HepG2 (cell line): Measurements from ENCODE around the gene METTL14. TPM values are rescaled to one million over a fixed set of nuclear protein-coding genes. Genes with fewer than 3 reads are reported as not detected.

Experiments
- ATAC-seq: fragments of 200-7000 bp; cut with Tn5 transposase; 3 replicates; pipeline ENCODE4 v1.9.1; 2020; ENCODE audit warnings: mild to moderate bottlenecking, moderate library complexity
- BruUV-seq: library from RNA; stranded (reverse); fragments of 400-500 nt; replicated peaks from 2 replicates; lab custom pipeline; 2021; lab: Mats Ljungman, UMichigan
- CTCF ChIA-PET: fragments of 300-600 bp; formaldehyde crosslinking; extraction: SDS; loops from one replicate; lab custom pipeline; 2021; ENCODE audit warnings: low total read pairs, inconsistent platforms, low intra/inter-chr PET ratio; lab: Yijun Ruan, JAX
- POLR2A ChIA-PET: fragments of 350-600 bp; sonication (Branson Sonifier 250); formaldehyde crosslinking; loops from one replicate; lab custom pipeline; 2020; ENCODE audit warnings: antibody characterized with exemption, inconsistent platforms; lab: Yijun Ruan, JAX
- DNase-seq: peaks from one replicate; pipeline ENCODE4 v3.0.0-alpha.2; 2015; ENCODE audit warnings: low spot score
- FAIRE-seq: peaks from 3 replicates; lab custom pipeline; 2011; peaks lifted over from hg19 to GRCh38; lab: Jason Lieb, UNC
- H2AFZ ChIP-seq: one replicate; pipeline ENCODE4 v1.6.1; 2011; ENCODE audit warnings: low read length, inconsistent platforms
- H3K27ac ChIP-seq: fragments of 300-600 bp; 3 replicates; pipeline ENCODE4 v1.8.0; 2011; ENCODE audit warnings: mixed run types, mild to moderate bottlenecking, mixed read lengths, low read length, inconsistent platforms; ENCODE audit not compliant: insufficient read depth; ENCODE audit errors: extremely low read length
- H3K27me3 ChIP-seq, 2 experiments: fragments of 200-600 bp in 1 of 2; 2 replicates in 1 of 2; 3 replicates in 1 of 2; pipeline versions ENCODE4 v1.6.0 to v1.8.0; 2011; ENCODE audit warnings: low read length in 2 of 2, mild to moderate bottlenecking in 2 of 2, moderate library complexity in 2 of 2, inconsistent platforms in 1 of 2; ENCODE audit not compliant: insufficient read depth in 2 of 2, control insufficient read depth in 1 of 2
- H3K36me3 ChIP-seq, 2 experiments: fragments of 200-600 bp in 1 of 2; replicated peaks in 1 of 2; 2 replicates in 1 of 2; 3 replicates in 1 of 2; pipeline versions ENCODE4 v1.5.1 to v1.8.0; 2011; ENCODE audit warnings: low read length in 2 of 2, inconsistent platforms in 1 of 2; ENCODE audit not compliant: insufficient read depth in 2 of 2, control insufficient read depth in 1 of 2
- H3K4me1 ChIP-seq: 2 replicates; pipeline ENCODE4 v1.5.1; 2012; ENCODE audit warnings: low read length, inconsistent platforms; ENCODE audit not compliant: insufficient read depth
- H3K4me2 ChIP-seq: 2 replicates; pipeline ENCODE4 v1.6.0; 2011; ENCODE audit warnings: low read depth, low read length, inconsistent platforms
- H3K4me3 ChIP-seq, 3 experiments: fragments of 200-600 bp in 1 of 3; sonication (generic), shearing (Covaris generic) in 1 of 3; replicated peaks in 1 of 3; 2 replicates each; pipeline ENCODE4 v1.5.1; 2011 to 2016; ENCODE audit warnings: low read length in 3 of 3, inconsistent platforms in 2 of 3, low read depth in 2 of 3, mild to moderate bottlenecking in 2 of 3, control low read depth in 1 of 3, mixed read lengths in 1 of 3; ENCODE audit not compliant: insufficient read depth in 1 of 3
- H3K79me2 ChIP-seq: one replicate; pipeline ENCODE4 v1.6.1; 2011; ENCODE audit warnings: low read length, inconsistent platforms; ENCODE audit not compliant: insufficient read depth
- H3K9ac ChIP-seq: 2 replicates; pipeline ENCODE4 v1.6.0; 2011; ENCODE audit warnings: mild to moderate bottlenecking, low read depth, low read length, inconsistent platforms; ENCODE audit not compliant: insufficient read depth
- H3K9me3 ChIP-seq: 2 replicates; pipeline ENCODE4 v1.5.1; 2012; ENCODE audit warnings: mild to moderate bottlenecking, low read length
- H4K20me1 ChIP-seq: 2 replicates; pipeline ENCODE4 v1.6.0; 2011; ENCODE audit warnings: inconsistent platforms, mild to moderate bottlenecking, low read length, moderate library complexity; ENCODE audit not compliant: insufficient read depth
- MAFG ChIP-seq: sonication (generic); formaldehyde crosslinking; IDR thresholded peaks from 2 replicates; pipeline ENCODE4 v1.5.1; 2020; ENCODE audit warnings: mild to moderate bottlenecking, missing genetic modification reagents
- MTA1 ChIP-seq: sonication (generic); formaldehyde crosslinking; IDR thresholded peaks from 2 replicates; pipeline ENCODE4 v1.4.0; 2020; ENCODE audit warnings: missing genetic modification reagents, mild to moderate bottlenecking, borderline replicate concordance
- TCF7L2 ChIP-seq: IDR thresholded peaks from 2 replicates; pipeline ENCODE4 v1.6.1; 2011; ENCODE audit warnings: mild to moderate bottlenecking, low read depth, low read length, moderate library complexity
- WGBS: methylation state at CpG from one replicate; pipeline ENCODE4 v1.1.6; 2017; ENCODE audit warnings: low lambda C conversion rate; 5-methylcytosine and 5-hydroxymethylcytosine counted together
- in situ Hi-C: cut with HindIII; loops from 2 replicates; pipeline ENCODE4 v1.10.0; 2017; ENCODE audit warnings: low pct_unique_long_range_greater_than_20kb; ENCODE audit not compliant: extremely low pct_ligation_motif_present
- intact Hi-C: fragments of 100-400 bp; cut with micrococcal nuclease; formaldehyde crosslinking; loops from one replicate; pipeline ENCODE4 v1.10.0; 2022; ENCODE audit not compliant: unreplicated experiment
- polyA plus RNA-seq, 8 experiments: library from polyadenylated mRNA; depleted of rRNA in 3 of 8; stranded (reverse) in 7 of 8; unstranded in 1 of 8; fragments of >200 nt; fragmentation: Illumina TruSeq in 4 of 8; extraction: Trizol in 4 of 8; gene quantifications; 2 replicates each; pipeline versions ENCODE4 v1.2.1 to v1.2.3, GENCODE V29; 2011 to 2016; ENCODE audit warnings: low read depth in 4 of 8, missing spikeins in 1 of 8, mixed read lengths in 1 of 8; ENCODE audit not compliant: insufficient read depth in 1 of 8
- total RNA-seq, 5 experiments: library from RNA; depleted of rRNA; stranded (reverse); fragments of >200 nt; fragmentation: Illumina TruSeq; extraction: Trizol; gene quantifications; 2 replicates each; pipeline ENCODE4 v1.2.3, GENCODE V29; 2016; ENCODE audit warnings: low read depth in 1 of 5
- TF ChIP-seq, protein P1 (sequence below): sonication (generic); formaldehyde crosslinking; IDR thresholded peaks from 2 replicates; pipeline ENCODE4 v1.8.0; 2022; ENCODE audit warnings: missing genetic modification reagents, mild to moderate bottlenecking, moderate library complexity, borderline replicate concordance
- TF ChIP-seq, protein P2 (sequence below): sonication (generic); formaldehyde crosslinking; IDR thresholded peaks from 2 replicates; pipeline ENCODE4 v1.5.0; 2020; ENCODE audit warnings: mild to moderate bottlenecking, missing genetic modification reagents

The METTL14 gene
- total and polyA plus RNA-seq, 2 of the 13 experiments (the other 11 are each of a cell fraction or from before 2014, with no cell fraction given), result 11.6 to 44.9 TPM

DNA sequence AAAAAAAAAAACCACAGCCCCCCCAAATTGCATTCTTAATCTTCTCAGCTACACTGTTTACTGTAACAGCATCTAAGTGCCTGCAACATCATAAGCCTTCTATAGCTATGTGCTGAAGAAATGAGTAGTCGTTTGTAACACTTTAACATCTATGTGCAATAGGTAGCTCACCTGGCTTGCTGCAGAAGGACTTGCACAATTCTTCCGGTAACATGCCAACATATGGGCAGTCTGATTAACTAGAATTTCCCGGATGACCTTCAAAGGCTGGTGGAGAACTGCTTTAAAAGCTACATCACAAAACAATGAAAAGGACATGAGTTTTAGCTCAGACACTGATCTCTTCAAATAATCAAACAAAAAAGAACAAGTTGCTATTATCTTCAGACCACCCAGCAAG, 52.9 kb downstream of the METTL14 start (continued):
- TF ChIP-seq MTA1 (CRISPR knock-in tag), result no peak

DNA sequence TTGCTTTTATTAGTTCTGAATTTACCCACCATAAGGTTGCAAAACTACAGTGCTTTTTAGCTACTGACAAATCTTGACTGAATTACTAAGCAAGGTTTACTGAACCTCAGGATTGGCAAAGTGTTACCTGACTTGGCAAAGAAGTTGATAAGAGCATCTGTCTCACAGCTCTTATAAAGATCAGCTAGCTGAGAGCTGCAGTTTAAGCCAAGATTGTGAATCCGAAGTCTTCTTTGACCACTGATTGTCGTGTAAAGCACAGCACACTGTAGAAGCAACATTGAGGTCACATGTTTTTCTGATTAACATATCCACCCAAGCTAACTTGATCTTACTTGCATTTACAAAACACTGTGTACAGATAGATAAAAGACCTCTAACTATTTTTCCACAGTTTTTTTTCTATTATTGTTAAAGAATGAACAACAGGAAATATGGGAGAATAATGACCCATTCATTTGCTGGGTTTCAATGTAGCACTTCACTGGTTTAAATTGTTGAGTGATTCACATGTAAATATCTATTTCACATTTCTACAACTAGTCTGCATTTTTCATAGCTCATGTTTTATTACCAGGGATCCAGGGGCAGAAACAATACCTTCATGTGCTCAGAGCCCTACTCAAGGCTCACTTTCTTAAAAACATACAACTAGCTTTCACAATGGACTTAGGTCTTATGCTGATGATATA, 54.0 kb downstream of the METTL14 start:
- 100% methylated on average over 2 of the region's 2 CpGs for WGBS
- H3K9ac ChIP-seq, result no peak overlapping the region
- no TSS peak for BruUV-seq
- H3K9me3 ChIP-seq, result no peaks in the 10 kb centered on the region
- CTCF ChIA-PET, result no interaction called here
- no peak overlapping the region for H2AFZ ChIP-seq
- peaks cover 18 to 74% of the 10 kb centered on the region in 2 experiments for H3K36me3 ChIP-seq
- H3K27ac ChIP-seq, result no peak overlapping the region
- no peak overlapping the region for H3K4me2 ChIP-seq
- H3K4me1 ChIP-seq, result 0 out of 2 replicates have a peak, but pooled peaks cover 6% of the 10 kb centered on the region
- DNase-seq, result no peak
- FAIRE-seq, result no peak
- TF ChIP-seq MAFG (CRISPR knock-in tag) (no peak), TCF7L2 (no peak)
- TF ChIP-seq, protein P1, sequence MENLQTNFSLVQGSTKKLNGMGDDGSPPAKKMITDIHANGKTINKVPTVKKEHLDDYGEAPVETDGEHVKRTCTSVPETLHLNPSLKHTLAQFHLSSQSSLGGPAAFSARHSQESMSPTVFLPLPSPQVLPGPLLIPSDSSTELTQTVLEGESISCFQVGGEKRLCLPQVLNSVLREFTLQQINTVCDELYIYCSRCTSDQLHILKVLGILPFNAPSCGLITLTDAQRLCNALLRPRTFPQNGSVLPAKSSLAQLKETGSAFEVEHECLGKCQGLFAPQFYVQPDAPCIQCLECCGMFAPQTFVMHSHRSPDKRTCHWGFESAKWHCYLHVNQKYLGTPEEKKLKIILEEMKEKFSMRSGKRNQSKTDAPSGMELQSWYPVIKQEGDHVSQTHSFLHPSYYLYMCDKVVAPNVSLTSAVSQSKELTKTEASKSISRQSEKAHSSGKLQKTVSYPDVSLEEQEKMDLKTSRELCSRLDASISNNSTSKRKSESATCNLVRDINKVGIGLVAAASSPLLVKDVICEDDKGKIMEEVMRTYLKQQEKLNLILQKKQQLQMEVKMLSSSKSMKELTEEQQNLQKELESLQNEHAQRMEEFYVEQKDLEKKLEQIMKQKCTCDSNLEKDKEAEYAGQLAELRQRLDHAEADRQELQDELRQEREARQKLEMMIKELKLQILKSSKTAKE (CRISPR knock-in tag), result no peak
- TF ChIP-seq, protein P2, sequence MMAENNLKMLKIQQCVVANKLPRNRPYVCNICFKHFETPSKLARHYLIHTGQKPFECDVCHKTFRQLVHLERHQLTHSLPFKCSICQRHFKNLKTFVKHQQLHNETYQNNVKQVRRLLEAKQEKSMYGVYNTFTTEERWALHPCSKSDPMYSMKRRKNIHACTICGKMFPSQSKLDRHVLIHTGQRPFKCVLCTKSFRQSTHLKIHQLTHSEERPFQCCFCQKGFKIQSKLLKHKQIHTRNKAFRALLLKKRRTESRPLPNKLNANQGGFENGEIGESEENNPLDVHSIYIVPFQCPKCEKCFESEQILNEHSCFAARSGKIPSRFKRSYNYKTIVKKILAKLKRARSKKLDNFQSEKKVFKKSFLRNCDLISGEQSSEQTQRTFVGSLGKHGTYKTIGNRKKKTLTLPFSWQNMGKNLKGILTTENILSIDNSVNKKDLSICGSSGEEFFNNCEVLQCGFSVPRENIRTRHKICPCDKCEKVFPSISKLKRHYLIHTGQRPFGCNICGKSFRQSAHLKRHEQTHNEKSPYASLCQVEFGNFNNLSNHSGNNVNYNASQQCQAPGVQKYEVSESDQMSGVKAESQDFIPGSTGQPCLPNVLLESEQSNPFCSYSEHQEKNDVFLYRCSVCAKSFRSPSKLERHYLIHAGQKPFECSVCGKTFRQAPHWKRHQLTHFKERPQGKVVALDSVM, result no peak
- TF ChIP-seq, all 625 proteins: peak for 0
- intact Hi-C loops, result no loop called here
- in situ Hi-C loops, result no loop called here
- H3K27me3 ChIP-seq, result no peaks in the 10 kb centered on the region
- no peaks in the 10 kb centered on the region for H3K79me2 ChIP-seq
- H4K20me1 ChIP-seq, result no peaks in the 10 kb centered on the region; the same call in 1 of the 2 replicates
- ATAC-seq, result no peak
- H3K4me3 ChIP-seq, result no peak overlapping the region
- POLR2A ChIA-PET, result no interaction called here
